Measurements from ENCODE around the gene OR4E1. TPM values are rescaled to one million over a fixed set of nuclear protein-coding genes. Genes with fewer than 3 reads are reported as not detected.

OR4E1 gene
- total RNA-seq (ENCODE audit: unreplicated experiment), result not detected
- long read RNA-seq, result 0 reads

GRCh38 chr14:21673718-21674117 lies at the start of gene OR4E1:
Gene OR4E1 (minus strand): TSS chr14:21673818. CDS start chr14:21670935, 2,883 bp downstream.
- Mint-ChIP-seq H3K9me3 (ENCODE audit: unreplicated experiment) (no peaks in the 10 kb centered on the region), H3K4me1 (ENCODE audit: unreplicated experiment) (no peaks in the 10 kb centered on the region), H3K27me3 (ENCODE audit: unreplicated experiment) (no peaks in the 10 kb centered on the region), H3K27ac (ENCODE audit: unreplicated experiment) (no peak within 1 kb of the TSS), H3K4me3 (ENCODE audit: unreplicated experiment) (no peak within 1 kb of the TSS), H3K36me3 (ENCODE audit: low read depth, unreplicated experiment) (no peaks in the 10 kb centered on the region)
- no peak for DNase-seq (ENCODE audit: low spot score)
- no peak for TF ChIP-seq CTCF (IDR thresholded peaks at IDR 0.05; ENCODE audit: unreplicated experiment)

GRCh38 chr14:21721504-21721903 lies 47.9 kb upstream of the OR4E1 start:
- H3K27me3 Mint-ChIP-seq (ENCODE audit: unreplicated experiment), result peaks cover 2% of the 10 kb centered on the region
- H3K4me3 Mint-ChIP-seq (ENCODE audit: unreplicated experiment), result no peak overlapping the region
- H3K9me3 Mint-ChIP-seq (ENCODE audit: unreplicated experiment), result no peaks in the 10 kb centered on the region
- no peak overlapping the region for H3K27ac Mint-ChIP-seq (ENCODE audit: unreplicated experiment)
- H3K36me3 Mint-ChIP-seq (ENCODE audit: low read depth, unreplicated experiment), result no peaks in the 10 kb centered on the region
- DNase-seq (ENCODE audit: low spot score), result no peak
- no peak for TF ChIP-seq CTCF (IDR thresholded peaks at IDR 0.05; ENCODE audit: unreplicated experiment)
- H3K4me1 Mint-ChIP-seq (ENCODE audit: unreplicated experiment), result no peaks in the 10 kb centered on the region

- no peak for DNase-seq (ENCODE audit: low spot score)
- Mint-ChIP-seq H3K9me3 (ENCODE audit: unreplicated experiment) (no peaks in the 10 kb centered on the region), H3K27ac (ENCODE audit: unreplicated experiment) (no peak overlapping the region), H3K36me3 (ENCODE audit: low read depth, unreplicated experiment) (no peaks in the 10 kb centered on the region), H3K27me3 (ENCODE audit: unreplicated experiment) (peaks cover 2% of the 10 kb centered on the region), H3K4me3 (ENCODE audit: unreplicated experiment) (no peak overlapping the region), H3K4me1 (ENCODE audit: unreplicated experiment) (no peaks in the 10 kb centered on the region)
- no peak for TF ChIP-seq CTCF (IDR thresholded peaks at IDR 0.05; ENCODE audit: unreplicated experiment)
These were observed 46.2 kb upstream of the OR4E1 start for GRCh38 chr14:21719841-21720240.

- Mint-ChIP-seq H3K4me1 (ENCODE audit: unreplicated experiment) (no peaks in the 10 kb centered on the region), H3K36me3 (ENCODE audit: low read depth, unreplicated experiment) (no peaks in the 10 kb centered on the region), H3K27me3 (ENCODE audit: unreplicated experiment) (no peaks in the 10 kb centered on the region), H3K9me3 (ENCODE audit: unreplicated experiment) (no peaks in the 10 kb centered on the region), H3K27ac (ENCODE audit: unreplicated experiment) (no peak overlapping the region), H3K4me3 (ENCODE audit: unreplicated experiment) (no peak overlapping the region)
- no peak for TF ChIP-seq CTCF (IDR thresholded peaks at IDR 0.05; ENCODE audit: unreplicated experiment)
- no peak for DNase-seq (ENCODE audit: low spot score)
These were observed 40.8 kb upstream of the OR4E1 start for GRCh38 chr14:21714318-21714929.

GRCh38 chr14:21712036-21712435 lies 38.4 kb upstream of the OR4E1 start:
- TF ChIP-seq CTCF (IDR thresholded peaks at IDR 0.05; ENCODE audit: unreplicated experiment), result no peak
- Mint-ChIP-seq H3K27ac (ENCODE audit: unreplicated experiment) (no peak overlapping the region), H3K9me3 (ENCODE audit: unreplicated experiment) (no peaks in the 10 kb centered on the region), H3K4me1 (ENCODE audit: unreplicated experiment) (no peaks in the 10 kb centered on the region), H3K4me3 (ENCODE audit: unreplicated experiment) (no peak overlapping the region), H3K27me3 (ENCODE audit: unreplicated experiment) (no peaks in the 10 kb centered on the region), H3K36me3 (ENCODE audit: low read depth, unreplicated experiment) (peaks cover 4% of the 10 kb centered on the region)
- no peak for DNase-seq (ENCODE audit: low spot score)
